SK-N-SH (cell line): ENCODE measurements around the gene LRRC73. TPM values are rescaled to one million over a fixed set of nuclear protein-coding genes. Genes with fewer than 3 reads are reported as not detected.
"Not testable (repeated sequence)": the region's sequence is repeated elsewhere in the genome, so short reads cannot be mapped to it uniquely, and the experiment has no call there.

Experiments
- CTCF ChIA-PET: fragments of 300-600, 350-600 bp; formaldehyde crosslinking; extraction: SDS; loops from one replicate; lab custom pipeline; 2021; lab: Yijun Ruan, JAX
- POLR2A ChIA-PET: fragments of 350-600 bp; sonication (Branson Sonifier 250); formaldehyde crosslinking; extraction: SDS; loops from one replicate; lab custom pipeline; 2020; ENCODE audit warnings: antibody characterized with exemption, inconsistent platforms; lab: Yijun Ruan, JAX
- DNase-seq: peaks from one replicate; pipeline ENCODE4 v3.0.0; 2012
- H2AFZ ChIP-seq: fragments of 200-600 bp; sonication (generic); 2 replicates; pipeline ENCODE4 v1.8.1; 2016; ENCODE audit warnings: antibody characterized with exemption, mild to moderate bottlenecking, low read depth
- H3F3A ChIP-seq: fragments of 200-600 bp; sonication (generic); replicated peaks from 2 replicates; pipeline ENCODE3; 2016; ENCODE audit warnings: antibody characterized with exemption, mild to moderate bottlenecking; ENCODE audit not compliant: insufficient read depth
- H3K27ac ChIP-seq, 2 experiments: fragments of 200-500 bp in 1 of 2; fragments of 200-600 bp in 1 of 2; sonication (Bioruptor generic) in 1 of 2; sonication (generic), shearing (Covaris generic) in 1 of 2; 2 replicates each; pipeline versions ENCODE4 v1.5.1 to v1.6.1; 2014 to 2016; ENCODE audit warnings: low read depth in 2 of 2, inconsistent platforms in 1 of 2, low read length in 1 of 2, mild to moderate bottlenecking in 1 of 2, mixed read lengths in 1 of 2
- H3K27me3 ChIP-seq: fragments of 200-600 bp; sonication (generic), shearing (Covaris generic); 2 replicates; pipeline ENCODE4 v1.6.1; 2016; ENCODE audit warnings: mixed run types; ENCODE audit not compliant: insufficient read depth
- H3K36me3 ChIP-seq, 2 experiments: fragments of 200-500 bp in 1 of 2; fragments of 200-600 bp in 1 of 2; sonication (Bioruptor generic) in 1 of 2; sonication (generic) in 1 of 2; replicated peaks in 1 of 2; 2 replicates each; pipeline versions ENCODE3 to v1.5.1; 2014 to 2016; ENCODE audit warnings: low read length in 1 of 2, mild to moderate bottlenecking in 1 of 2; ENCODE audit not compliant: insufficient read depth in 2 of 2, control insufficient read depth in 1 of 2
- H3K4me1 ChIP-seq, 2 experiments: fragments of 200-500 bp in 1 of 2; fragments of 200-600 bp in 1 of 2; sonication (Bioruptor generic) in 1 of 2; sonication (generic), shearing (Covaris generic) in 1 of 2; 2 replicates each; pipeline versions ENCODE4 v1.5.1 to v1.6.1; 2014 to 2016; ENCODE audit warnings: low read depth in 1 of 2, low read length in 1 of 2, mixed run types in 1 of 2; ENCODE audit not compliant: insufficient read depth in 2 of 2, control insufficient read depth in 1 of 2
- H3K4me2 ChIP-seq: fragments of 200-600 bp; sonication (generic), shearing (Covaris generic); 2 replicates; pipeline ENCODE4 v1.6.1; 2017; ENCODE audit warnings: mixed run types
- H3K4me3 ChIP-seq, 2 experiments: fragments of 200-500 bp in 1 of 2; fragments of 200-600 bp in 1 of 2; sonication (Bioruptor generic) in 1 of 2; sonication (generic), shearing (Covaris generic) in 1 of 2; 2 replicates each; pipeline versions ENCODE4 v1.5.1 to v1.8.1; 2014 to 2016; ENCODE audit warnings: low read depth in 2 of 2, inconsistent platforms in 1 of 2, low read length in 1 of 2, mild to moderate bottlenecking in 1 of 2, mixed read lengths in 1 of 2, moderate library complexity in 1 of 2
- H3K79me2 ChIP-seq: fragments of 200-600 bp; sonication (generic); 2 replicates; pipeline ENCODE4 v1.8.1; 2017; ENCODE audit warnings: mild to moderate bottlenecking; ENCODE audit not compliant: insufficient read depth
- H3K9ac ChIP-seq: fragments of 200-600 bp; sonication (generic); 2 replicates; pipeline ENCODE4 v1.6.1; 2017; ENCODE audit warnings: mixed run types
- H3K9me2 ChIP-seq: fragments of 200-600 bp; sonication (generic); 2 replicates; pipeline ENCODE4 v1.6.1; 2017; ENCODE audit warnings: mixed run types
- H3K9me3 ChIP-seq: fragments of 200-600 bp; sonication (generic); 2 replicates; pipeline ENCODE4 v1.6.1; 2017; ENCODE audit warnings: mixed run types, mild to moderate bottlenecking, moderate library complexity
- H4K20me1 ChIP-seq: fragments of 200-600 bp; sonication (generic); 2 replicates; pipeline ENCODE4 v1.6.1; 2017; ENCODE audit warnings: mild to moderate bottlenecking, mixed run types; ENCODE audit not compliant: insufficient read depth
- ELF1 ChIP-seq: IDR thresholded peaks from 2 replicates; pipeline ENCODE4 v1.4.0; 2012
- EP300 ChIP-seq, 2 experiments: IDR thresholded peaks; 2 replicates each; pipeline versions ENCODE4 v1.4.0 to v1.6.1; 2012; ENCODE audit warnings: borderline replicate concordance in 1 of 2, low read depth in 1 of 2, low read length in 1 of 2
- FOSL2 ChIP-seq: IDR thresholded peaks from 2 replicates; pipeline ENCODE4 v1.4.0; 2012; ENCODE audit warnings: low read depth, mild to moderate bottlenecking, moderate library complexity, borderline replicate concordance
- FOXM1 ChIP-seq: IDR thresholded peaks from 2 replicates; pipeline ENCODE4 v1.4.0; 2012; ENCODE audit warnings: low read depth, mild to moderate bottlenecking
- NFIC ChIP-seq: IDR thresholded peaks from 2 replicates; pipeline ENCODE4 v1.4.0; 2012; ENCODE audit warnings: borderline replicate concordance
- RAD21 ChIP-seq: IDR thresholded peaks from 2 replicates; pipeline ENCODE4 v1.6.1; 2012; ENCODE audit warnings: mild to moderate bottlenecking, low read length
- YY1 ChIP-seq: IDR thresholded peaks from 2 replicates; pipeline ENCODE4 v1.4.0; 2012; ENCODE audit warnings: low read depth, mild to moderate bottlenecking
- WGBS: methylation state at CpG from one replicate; pipeline ENCODE4 v1.1.6; 2017; ENCODE audit warnings: low lambda C conversion rate; 5-methylcytosine and 5-hydroxymethylcytosine counted together
- polyA plus RNA-seq, 3 experiments: library from polyadenylated mRNA; depleted of rRNA; stranded (reverse); fragments of >200 nt; gene quantifications; 2 replicates each; pipeline ENCODE4 v1.2.3, GENCODE V29; 2012
- TF ChIP-seq, protein P1 (sequence below): fragments of 200-600 bp; sonication (generic); IDR thresholded peaks from 2 replicates; pipeline ENCODE4 v1.6.1; 2017; ENCODE audit warnings: antibody characterized with exemption, mild to moderate bottlenecking, moderate library complexity
- TF ChIP-seq, protein P2 (sequence below): IDR thresholded peaks from 2 replicates; pipeline ENCODE4; 2012
- TF ChIP-seq, protein P3 (sequence below): fragments of 150-350 bp; IDR thresholded peaks from 2 replicates; pipeline ENCODE4 v1.6.1; 2017; ENCODE audit warnings: antibody characterized with exemption, low read length, low read depth, borderline replicate concordance
- TF ChIP-seq, protein P4 (sequence below): IDR thresholded peaks from 2 replicates; pipeline ENCODE4 v1.4.0; 2012; ENCODE audit warnings: low read depth
- TF ChIP-seq, protein P5 (sequence below): IDR thresholded peaks from 2 replicates; pipeline ENCODE4 v1.4.0; 2012; ENCODE audit warnings: low read depth, borderline replicate concordance
- TF ChIP-seq, protein P6 (sequence below): IDR thresholded peaks from 2 replicates; pipeline ENCODE4 v1.4.0; 2012; ENCODE audit warnings: low read depth, borderline replicate concordance

LRRC73 gene
- polyA plus RNA-seq, 1 of the 3 experiments (the other 2 are of a cell fraction): 0.89 TPM

DNA sequence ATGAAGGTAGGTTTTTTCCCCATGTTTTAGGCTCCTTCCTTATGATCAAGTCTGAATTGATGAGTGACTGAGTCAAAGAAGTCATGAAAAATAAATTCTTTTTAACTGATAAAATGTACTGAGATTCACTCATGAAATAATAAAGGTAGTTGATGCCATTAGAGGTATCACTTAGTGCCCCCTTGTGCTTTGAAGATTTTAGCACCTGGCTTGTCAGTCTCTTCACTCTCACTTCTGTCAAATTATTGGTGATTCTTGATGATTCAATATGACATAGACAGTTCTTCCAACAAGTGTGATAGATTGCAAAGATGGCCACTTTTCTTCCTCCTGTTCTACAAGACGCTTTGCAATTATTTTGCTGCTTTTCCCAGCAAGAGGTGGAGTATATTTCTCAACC, 50.6 kb downstream of the LRRC73 start:
- no peak overlapping the region for H3K27ac ChIP-seq
- H3K79me2 ChIP-seq: no peaks in the 10 kb centered on the region
- ChIA-PET POLR2A (interaction anchor here (1.7 kb wide), 1 partner anchor 51 kb away, joined by 3 read pairs; the partner anchor contains the start of gene LRRC73), CTCF (interaction anchor here (1.1 to 14.6 kb wide), 4 partner anchors 12 to 40 kb away, joined by 3 to 382 read pairs (median 4); partner anchors contain the start of gene LRRC73)
- DNase-seq: no peak
- peaks cover 11% of the 10 kb centered on the region; the same call in 1 of the 2 replicates for H3K27me3 ChIP-seq
- WGBS: 10% methylated on average over 1 of the region's 1 CpG
- H3K4me3 ChIP-seq: no peak overlapping the region
- H3K36me3 ChIP-seq: no peaks in the 10 kb centered on the region
- H3F3A ChIP-seq: no peaks in the 10 kb centered on the region
- no peak overlapping the region for H3K9ac ChIP-seq
- H3K9me2 ChIP-seq: no peaks in the 10 kb centered on the region
- H4K20me1 ChIP-seq: no peaks in the 10 kb centered on the region
- no peak overlapping the region for H3K4me2 ChIP-seq
- TF ChIP-seq, protein P1, sequence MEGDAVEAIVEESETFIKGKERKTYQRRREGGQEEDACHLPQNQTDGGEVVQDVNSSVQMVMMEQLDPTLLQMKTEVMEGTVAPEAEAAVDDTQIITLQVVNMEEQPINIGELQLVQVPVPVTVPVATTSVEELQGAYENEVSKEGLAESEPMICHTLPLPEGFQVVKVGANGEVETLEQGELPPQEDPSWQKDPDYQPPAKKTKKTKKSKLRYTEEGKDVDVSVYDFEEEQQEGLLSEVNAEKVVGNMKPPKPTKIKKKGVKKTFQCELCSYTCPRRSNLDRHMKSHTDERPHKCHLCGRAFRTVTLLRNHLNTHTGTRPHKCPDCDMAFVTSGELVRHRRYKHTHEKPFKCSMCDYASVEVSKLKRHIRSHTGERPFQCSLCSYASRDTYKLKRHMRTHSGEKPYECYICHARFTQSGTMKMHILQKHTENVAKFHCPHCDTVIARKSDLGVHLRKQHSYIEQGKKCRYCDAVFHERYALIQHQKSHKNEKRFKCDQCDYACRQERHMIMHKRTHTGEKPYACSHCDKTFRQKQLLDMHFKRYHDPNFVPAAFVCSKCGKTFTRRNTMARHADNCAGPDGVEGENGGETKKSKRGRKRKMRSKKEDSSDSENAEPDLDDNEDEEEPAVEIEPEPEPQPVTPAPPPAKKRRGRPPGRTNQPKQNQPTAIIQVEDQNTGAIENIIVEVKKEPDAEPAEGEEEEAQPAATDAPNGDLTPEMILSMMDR: no peak
- TF ChIP-seq FOXM1 (no peak), YY1 (no peak), RAD21 (no peak), ELF1 (no peak), FOSL2 (no peak), EP300 (IDR thresholded peaks at IDR 0.05; ENCODE audit: borderline replicate concordance in 1 of 2, low read depth in 1 of 2, low read length in 1 of 2) (no peak), NFIC (no peak)
- TF ChIP-seq, protein P2, sequence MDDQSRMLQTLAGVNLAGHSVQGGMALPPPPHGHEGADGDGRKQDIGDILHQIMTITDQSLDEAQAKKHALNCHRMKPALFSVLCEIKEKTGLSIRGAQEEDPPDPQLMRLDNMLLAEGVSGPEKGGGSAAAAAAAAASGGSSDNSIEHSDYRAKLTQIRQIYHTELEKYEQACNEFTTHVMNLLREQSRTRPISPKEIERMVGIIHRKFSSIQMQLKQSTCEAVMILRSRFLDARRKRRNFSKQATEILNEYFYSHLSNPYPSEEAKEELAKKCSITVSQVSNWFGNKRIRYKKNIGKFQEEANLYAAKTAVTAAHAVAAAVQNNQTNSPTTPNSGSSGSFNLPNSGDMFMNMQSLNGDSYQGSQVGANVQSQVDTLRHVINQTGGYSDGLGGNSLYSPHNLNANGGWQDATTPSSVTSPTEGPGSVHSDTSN: no peak
- TF ChIP-seq, protein P3, sequence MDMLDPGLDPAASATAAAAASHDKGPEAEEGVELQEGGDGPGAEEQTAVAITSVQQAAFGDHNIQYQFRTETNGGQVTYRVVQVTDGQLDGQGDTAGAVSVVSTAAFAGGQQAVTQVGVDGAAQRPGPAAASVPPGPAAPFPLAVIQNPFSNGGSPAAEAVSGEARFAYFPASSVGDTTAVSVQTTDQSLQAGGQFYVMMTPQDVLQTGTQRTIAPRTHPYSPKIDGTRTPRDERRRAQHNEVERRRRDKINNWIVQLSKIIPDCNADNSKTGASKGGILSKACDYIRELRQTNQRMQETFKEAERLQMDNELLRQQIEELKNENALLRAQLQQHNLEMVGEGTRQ: no peak
- TF ChIP-seq, protein P4, sequence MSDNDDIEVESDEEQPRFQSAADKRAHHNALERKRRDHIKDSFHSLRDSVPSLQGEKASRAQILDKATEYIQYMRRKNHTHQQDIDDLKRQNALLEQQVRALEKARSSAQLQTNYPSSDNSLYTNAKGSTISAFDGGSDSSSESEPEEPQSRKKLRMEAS: no peak
- TF ChIP-seq, protein P5, sequence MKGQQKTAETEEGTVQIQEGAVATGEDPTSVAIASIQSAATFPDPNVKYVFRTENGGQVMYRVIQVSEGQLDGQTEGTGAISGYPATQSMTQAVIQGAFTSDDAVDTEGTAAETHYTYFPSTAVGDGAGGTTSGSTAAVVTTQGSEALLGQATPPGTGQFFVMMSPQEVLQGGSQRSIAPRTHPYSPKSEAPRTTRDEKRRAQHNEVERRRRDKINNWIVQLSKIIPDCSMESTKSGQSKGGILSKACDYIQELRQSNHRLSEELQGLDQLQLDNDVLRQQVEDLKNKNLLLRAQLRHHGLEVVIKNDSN: no peak
- TF ChIP-seq, protein P6, sequence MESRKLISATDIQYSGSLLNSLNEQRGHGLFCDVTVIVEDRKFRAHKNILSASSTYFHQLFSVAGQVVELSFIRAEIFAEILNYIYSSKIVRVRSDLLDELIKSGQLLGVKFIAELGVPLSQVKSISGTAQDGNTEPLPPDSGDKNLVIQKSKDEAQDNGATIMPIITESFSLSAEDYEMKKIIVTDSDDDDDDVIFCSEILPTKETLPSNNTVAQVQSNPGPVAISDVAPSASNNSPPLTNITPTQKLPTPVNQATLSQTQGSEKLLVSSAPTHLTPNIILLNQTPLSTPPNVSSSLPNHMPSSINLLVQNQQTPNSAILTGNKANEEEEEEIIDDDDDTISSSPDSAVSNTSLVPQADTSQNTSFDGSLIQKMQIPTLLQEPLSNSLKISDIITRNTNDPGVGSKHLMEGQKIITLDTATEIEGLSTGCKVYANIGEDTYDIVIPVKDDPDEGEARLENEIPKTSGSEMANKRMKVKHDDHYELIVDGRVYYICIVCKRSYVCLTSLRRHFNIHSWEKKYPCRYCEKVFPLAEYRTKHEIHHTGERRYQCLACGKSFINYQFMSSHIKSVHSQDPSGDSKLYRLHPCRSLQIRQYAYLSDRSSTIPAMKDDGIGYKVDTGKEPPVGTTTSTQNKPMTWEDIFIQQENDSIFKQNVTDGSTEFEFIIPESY: no peak
- H3K9me3 ChIP-seq: no peaks in the 10 kb centered on the region
- H3K4me1 ChIP-seq: peaks cover 0 to 5% of the 10 kb centered on the region in 2 experiments; a peak in 1 of 4 replicates
- H2AFZ ChIP-seq: no peak overlapping the region

DNA sequence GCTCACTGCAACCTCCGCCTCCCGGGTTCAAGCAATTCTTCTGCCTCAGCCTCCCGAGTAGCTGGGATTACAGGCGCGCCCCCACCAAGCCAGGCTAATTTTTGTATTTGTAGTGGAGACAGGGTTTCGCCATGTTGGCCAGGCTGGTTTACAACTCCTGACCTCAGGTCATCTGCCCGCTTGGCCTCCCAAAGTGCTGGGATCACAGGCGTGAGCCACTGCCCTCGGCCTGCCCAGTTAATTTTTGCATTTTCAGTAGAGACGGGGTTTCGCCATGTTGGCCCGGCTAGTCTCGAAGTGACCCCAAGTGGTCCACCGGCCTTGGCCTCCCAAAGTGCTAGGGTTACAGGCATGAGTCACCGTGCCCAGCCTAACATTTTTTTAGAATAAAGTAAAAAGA, 52.0 kb downstream of the LRRC73 start:
- not testable (repeated sequence) for H2AFZ ChIP-seq, DNase-seq, H3K36me3 ChIP-seq, H3K4me1 ChIP-seq, H3K79me2 ChIP-seq, H3K27ac ChIP-seq, H3K4me2 ChIP-seq, H3K4me3 ChIP-seq, H3K9me3 ChIP-seq, H3K9me2 ChIP-seq, H3K27me3 ChIP-seq, H4K20me1 ChIP-seq, H3K9ac ChIP-seq
- POLR2A ChIA-PET: interaction anchor here (0.7 to 2.1 kb wide), 2 partner anchors 32 to 51 kb away, joined by 3 to 5 read pairs; no protein-coding TSS in a partner anchor
- H3F3A ChIP-seq: peaks cover 11% of the 10 kb centered on the region
- 88% methylated on average over 15 of the region's 15 CpGs for WGBS
- CTCF ChIA-PET: interaction anchor here (1.0 to 14.6 kb wide), 3 partner anchors 19 to 72 kb away, joined by 3 to 382 read pairs (median 4); partner anchors contain the start of genes LRRC73 and TJAP1
